22Rv1 (cell line): ENCODE measurements around the gene LTBR.

ENCODE experiments used
- CTCF ChIP-seq: fragments of 450-650 bp; IDR thresholded peaks from 2 replicates; pipeline ENCODE4 v1.5.1; 2017; ENCODE audit warnings: mild to moderate bottlenecking
- ZFX ChIP-seq: fragments of 450-650 bp; IDR thresholded peaks from 2 replicates; pipeline ENCODE4 v1.6.1; 2017; ENCODE audit warnings: antibody characterized with exemption, borderline replicate concordance

DNA sequence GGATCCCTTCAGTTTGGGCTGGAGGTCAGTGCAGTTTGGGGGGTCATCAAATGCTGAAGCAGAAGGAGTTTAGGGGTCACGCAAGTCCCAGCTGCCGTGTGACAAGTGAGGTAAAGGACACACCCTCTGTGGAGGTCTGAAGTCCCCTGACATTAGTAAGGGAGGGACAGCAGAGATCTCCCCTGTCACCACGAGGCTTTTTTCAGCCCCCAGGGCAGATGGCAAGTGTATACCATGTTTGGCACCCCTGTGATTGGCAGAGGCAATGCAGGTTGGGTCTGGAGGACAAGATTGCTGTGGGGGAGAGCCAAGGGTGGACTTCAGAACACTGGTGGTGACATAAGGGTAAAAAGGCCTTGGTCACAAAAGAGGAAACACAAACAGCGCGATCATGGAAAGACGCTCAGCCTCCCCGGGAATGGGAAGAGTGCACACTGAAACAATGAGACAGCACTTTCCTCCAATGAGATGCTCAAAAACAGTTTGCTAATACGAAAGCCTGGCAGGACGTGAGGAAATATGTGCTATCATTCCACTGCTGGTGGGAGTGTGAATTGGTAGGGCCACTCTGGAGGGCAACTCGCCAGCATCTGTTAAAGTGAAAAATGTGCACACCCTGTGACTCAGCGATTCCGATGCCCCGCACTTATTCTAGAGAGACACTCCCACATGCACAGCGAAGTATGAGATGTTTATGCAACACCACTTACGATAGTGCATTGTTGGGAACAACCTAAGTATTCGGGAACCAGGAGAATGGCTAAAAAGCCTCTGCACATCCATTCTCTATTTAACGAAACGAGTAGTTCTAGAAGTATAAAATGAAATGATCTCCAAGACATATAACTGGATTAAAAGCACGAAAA is 46.4 kb downstream of the LTBR start:
- TF ChIP-seq CTCF (no peak), ZFX (no peak)
